Activated T-cell treated with anti-CD3 and anti-CD28 coated beads for 1 hour (primary cell): ENCODE data around the gene LNX1.
"Not testable (repeated sequence)": the region's sequence is repeated elsewhere in the genome, so short reads cannot be mapped to it uniquely, and the experiment has no call there.

Source experiments
- DNase-seq: peaks from one replicate; pipeline ENCODE4 v3.0.0-alpha.2; 2020; ENCODE audit warnings: low read depth

Gene LNX1

DNA sequence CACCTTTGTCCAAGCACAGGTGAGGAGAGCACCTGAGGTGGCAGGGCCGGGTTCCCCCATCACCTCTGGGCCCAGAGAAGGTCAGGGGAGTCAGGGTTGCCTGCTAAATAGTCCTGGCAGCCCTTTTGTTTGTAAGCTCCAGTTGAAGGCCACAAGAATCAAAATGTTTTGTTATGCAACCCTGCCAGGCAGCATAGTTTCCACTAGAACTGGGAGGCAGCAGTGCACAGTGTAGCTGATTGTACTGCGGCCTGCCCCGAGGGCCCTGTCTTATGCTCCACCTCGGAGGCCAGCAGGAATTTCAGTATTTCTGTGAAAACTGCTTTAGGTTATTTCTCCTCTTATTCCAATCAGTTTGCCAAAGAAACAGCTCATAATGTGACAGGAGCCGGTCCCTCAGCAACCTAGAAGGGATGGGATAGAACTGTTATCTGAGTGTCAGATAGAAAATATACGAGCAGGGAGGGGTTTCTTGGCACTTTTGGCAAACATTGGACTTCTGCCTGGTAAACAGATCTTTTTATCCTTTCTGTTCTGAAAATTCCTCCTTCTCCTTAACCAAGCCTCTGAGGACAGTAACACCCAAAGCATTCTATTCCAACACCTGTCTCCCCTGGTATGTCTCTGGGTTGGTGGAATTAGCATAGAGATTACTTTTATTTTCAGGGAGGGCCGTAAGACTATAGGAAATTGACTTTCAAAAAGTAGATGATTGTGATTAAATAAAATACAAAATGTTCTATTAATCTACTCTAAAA is 93.6 kb downstream of the LNX1 start:
- DNase-seq: no peak

DNA sequence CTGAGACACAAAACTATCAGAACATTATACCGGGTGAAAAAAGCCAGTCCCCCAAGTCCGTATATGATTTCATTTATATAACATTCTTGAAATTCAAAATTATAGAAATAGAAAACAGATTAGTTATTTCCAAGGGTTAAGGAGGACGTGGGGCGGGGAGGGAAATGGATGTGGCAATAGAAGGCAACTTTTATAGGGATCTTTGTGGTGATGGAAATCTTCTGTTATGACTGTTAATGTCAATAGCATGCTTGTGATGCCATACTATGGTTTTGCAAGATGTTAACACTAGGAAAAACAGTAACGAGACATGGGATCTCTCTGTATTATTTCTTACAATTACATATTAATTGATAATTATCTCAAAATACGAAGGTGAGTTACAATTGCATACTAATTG is 96.4 kb downstream of the LNX1 start:
- DNase-seq: no peak

DNA sequence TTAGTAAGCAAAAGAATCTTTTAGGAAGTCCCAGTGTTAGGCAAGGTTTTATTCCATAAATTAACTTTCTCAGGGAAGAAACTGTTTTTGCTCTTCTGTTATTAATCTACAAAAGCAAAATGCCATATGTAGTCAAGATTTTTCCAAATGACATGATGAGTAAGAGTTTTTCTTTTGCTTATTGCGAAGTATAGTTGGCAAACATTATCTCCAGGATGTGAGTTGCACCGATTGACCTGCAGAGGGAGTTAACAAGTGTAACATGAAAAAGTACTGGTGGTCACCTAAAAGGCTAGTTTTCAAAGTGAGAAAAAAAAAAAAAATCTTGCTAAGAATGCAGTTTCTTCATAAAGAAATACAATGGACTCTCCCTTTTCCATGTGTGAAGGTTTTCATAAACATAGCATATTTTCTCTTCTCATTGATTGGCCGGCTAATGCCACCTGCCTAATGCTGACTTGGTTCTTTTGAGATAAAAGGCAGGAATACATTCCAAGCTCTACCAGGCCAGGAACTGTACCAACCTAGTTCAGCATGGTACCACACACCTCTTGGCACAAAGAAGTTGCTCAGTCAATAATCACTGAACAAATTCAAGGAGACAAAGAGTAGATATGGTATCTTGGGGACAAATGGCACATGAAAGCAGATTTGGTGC is 100.2 kb downstream of the LNX1 start:
- DNase-seq: no peak

DNA sequence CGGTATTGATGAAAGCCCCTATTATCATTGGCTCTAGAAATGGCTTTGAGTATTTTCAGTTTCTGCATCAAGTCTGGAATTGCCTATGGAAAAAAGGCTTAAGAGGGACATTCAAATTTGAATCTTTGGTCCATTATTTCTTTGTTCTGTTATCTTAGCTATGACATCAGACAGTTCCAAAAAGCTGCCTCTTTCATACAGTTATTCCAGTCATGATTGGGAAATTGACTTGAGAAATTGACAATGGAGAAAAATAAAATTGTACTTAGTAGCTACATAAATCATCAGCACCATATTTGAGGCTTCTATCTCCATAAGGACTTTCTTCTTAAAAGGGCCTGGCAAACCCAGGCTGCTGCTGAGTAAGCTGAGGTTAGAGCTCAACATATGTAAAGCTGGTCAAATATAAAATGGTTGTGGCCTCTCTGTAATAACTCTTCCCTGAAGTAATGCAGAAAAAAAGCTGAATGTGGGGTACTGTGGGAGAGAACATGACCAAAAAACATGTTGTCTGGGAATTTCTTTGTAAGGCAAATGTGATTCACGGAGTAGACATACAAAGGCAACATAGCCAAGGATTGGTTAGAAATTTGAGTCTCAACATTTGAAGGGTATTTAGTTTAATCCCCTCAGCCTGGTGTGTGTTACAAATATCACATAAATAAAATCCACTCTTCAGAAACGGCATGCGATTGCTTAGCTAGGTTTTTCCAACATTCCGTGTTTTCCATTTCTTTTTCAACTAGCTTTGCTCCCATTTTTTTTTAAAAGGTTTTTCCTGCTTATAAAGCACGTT is 100.9 kb downstream of the LNX1 start:
- no peak for DNase-seq

DNA sequence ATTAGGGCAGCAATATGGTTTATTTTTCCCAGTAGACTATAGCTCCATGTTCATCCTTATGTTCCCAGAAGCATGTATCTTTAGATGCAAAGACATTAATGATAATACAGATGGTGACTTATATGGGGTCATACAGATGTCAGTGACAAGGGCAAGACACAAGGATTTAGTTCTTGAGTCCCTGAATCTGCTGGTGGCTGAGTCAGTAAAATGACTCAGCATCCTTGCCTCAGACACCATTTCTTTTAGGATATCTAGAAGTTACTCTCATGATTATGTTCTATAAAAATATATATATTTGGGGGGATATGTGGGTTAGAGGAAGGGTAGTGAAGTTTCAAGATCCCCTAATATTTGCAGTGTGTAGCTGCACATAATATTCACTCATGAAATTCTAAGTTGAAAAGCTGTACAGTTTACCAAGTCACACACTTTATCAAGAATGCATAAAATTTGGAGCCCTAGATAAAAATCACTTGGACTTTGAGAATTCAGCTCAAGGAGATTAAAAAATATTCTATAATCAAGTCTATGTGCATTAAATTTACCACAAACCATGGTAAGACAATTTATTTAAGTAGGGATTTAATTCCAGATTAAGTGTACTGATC is 101.9 kb downstream of the LNX1 start:
- no peak for DNase-seq

DNA sequence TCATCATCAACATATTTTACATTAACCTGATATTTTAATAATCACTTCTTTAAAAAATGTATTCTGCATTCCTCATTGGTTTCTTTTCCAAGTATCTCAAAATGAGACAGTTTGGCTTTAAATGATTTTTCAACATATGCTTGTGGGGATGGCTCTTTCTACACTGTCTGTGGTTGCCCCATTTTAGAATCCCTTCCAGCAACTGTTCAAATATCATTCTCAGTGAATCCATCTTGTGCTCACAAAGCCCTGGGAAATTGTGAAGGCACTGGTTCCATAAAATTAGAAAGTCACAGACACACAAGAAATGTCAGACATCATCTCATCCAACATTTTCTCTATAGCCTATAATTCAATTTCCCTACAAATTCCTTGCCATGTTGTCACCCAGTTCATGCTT is 103.5 kb downstream of the LNX1 start:
- no peak for DNase-seq

DNA sequence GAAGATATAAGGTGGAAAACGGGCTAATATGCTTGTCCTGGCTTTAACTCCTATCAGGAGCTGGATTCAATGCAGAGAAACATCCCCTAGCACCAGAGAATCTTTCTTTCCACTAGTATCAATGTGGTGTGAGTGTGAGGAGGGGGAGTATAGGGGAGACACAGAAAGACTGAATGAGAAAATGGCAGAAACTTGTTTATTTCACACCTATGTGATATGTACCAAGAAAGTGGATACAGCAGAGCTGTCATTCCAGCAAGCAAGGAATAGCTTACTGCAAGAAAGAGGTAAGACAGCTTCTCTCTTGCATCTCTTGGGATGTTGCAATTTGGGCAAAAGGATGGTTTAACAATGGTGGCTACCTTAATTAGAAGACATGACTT is 105.6 kb downstream of the LNX1 start:
- DNase-seq: no peak

DNA sequence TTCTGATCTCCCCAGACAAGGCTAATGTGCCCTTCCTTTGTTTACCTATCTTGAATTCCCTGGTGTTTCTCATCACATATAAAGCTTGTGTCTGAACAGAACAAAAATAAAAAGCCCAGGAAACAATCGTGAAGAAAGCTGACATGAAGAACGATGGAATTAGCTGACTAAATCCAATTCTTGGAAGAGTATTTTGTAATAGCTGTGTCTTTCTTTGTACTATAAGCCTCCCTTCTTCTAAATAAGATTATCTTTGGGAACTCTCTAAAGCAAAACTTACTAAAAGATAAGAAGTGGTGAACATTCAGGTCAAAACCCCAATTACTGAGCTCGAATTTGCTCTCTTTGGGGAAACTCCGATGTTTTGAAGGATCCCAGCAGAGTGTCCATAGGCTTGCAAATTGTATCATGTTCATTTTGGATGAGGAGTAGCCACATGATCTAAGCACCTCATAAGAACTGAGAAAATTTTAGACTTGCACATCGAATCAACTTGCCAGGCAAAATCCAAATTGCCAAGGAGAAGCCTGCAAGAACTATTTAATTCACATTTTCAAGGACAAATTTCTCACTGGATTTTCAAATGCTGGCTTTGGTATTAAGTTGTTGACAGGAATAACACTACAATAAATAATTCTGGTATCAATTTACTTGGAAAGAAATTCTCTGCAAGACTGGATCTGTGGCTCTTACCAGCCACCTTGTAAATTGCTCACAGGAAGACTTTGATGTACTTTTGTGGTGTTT is 106.2 kb downstream of the LNX1 start:
- no peak for DNase-seq

DNA sequence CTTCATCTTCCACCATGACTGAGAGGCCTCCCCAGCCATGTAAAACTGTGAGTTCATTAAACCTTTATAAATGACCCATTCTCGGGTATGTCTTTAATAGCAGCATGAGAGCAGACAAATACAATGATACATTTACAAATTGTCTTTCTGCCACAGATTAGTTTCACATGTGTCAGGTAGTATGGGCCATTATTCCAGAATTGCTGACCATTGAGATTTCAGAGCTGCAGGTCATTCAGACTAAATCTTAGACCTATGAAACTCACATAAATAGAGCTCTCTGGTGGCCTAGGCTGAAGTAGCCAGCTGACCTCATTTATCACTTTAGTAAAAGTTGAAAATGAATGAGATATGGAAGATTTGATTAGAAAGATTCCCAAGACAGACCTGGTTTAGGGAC is 108.0 kb downstream of the LNX1 start:
- no peak for DNase-seq

DNA sequence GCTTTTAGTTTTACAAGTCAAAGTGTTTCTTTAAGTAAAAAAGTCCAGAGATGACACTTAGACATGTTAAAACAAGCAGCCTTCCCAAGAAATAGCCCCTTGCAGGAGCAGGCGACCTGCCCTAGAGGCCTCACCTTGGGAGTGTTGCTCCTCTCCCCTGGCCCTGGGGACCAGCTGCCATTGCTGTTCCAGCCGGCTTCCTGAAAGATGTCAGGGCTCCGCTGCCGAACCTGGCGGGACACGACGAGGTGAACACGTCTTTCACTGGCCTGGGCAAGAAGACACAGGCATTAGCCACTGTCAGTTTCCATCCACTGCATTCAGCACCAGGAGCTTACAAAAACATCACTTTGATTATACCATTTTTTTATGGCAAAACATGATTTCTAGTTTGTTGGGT is 109.7 kb downstream of the LNX1 start:
- no peak for DNase-seq

DNA sequence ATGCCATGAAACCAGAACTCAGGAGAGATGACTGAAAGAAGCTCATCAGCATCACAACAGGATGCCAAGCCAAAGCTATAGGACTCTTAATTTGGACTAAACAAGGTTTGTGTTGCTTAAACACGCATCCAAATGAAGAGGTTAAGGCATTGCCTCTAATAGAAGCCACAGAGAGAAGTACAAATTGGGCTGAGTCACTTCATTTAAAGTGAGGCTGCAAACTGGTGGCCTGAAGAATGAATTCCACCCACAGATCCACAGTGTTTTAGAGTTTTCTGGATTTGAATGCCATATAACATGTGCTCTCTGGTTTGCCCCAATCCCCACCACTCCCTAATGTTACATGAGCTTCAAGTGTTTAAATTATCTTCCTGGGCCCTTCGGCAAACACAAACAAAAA is 110.4 kb downstream of the LNX1 start:
- no peak for DNase-seq

DNA sequence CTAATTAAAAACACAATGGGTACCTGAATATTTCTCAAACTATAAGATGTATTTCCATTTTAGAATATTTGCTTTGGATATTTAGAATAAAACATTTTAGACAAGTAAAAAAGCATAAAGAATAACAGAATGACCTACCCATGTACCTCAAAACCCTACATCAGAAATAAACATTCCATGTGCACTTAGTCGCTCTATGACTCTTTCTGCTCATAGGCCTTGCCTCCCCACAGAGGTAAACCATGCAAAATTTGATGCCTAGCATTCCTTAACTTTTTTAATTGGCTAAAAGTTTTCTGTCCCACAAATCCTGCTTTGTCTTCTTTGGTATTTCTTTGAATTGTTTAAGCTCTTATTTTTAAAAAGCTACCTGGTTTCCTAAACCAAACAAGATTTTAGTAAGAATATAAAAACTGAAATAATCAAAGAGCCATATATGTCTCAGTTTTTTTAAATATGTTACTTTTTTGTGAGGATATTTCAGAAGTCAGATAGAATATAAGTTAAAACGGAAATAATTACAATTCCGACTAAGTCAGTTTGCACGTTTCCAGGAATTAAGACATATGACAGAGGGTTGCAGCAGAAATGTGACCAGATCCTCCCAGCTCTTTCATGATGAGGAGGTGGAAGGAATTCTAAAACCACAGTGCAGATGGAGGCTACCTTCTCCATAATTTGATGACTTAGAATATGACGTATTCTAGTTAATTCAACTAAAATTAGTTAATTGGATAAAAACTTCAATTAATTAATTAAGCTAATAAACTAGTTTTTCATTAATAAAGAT is 111.4 kb downstream of the LNX1 start:
- DNase-seq: no peak

DNA sequence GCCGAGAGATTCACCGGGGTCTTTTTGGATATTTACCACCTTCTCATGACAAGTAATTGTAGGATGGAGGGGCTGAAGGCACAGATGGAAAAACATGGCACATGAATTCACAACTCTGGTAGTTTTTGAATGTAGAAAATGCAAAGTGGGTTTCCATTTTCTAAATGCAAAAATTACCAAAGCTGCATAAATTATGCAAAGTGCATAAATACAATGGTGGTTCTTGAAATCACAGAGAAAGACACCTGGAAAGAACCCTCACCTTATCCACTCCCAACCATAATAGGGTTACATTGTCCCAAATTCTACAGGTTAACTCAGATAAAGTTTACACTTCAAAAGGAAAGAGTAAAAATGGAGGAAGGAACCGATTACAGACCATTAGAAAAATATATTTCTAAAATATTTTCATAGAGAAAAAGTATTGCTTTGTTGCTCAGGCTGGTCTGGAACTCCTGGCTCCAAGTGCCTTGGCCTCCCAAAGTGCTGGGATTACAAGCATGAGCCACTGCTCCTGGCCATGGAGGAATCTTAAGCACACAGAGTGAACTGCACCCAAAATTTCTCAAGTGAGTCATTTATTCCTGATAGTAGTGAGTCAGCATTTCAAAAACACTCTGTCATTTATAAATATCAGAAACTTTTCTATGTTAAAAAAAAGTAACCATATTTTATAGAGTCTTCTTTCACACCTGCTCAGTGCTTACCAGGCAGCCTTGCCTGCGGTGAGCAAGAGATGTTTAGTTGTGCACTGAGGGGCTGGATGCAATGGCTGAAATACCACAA is 112.4 kb downstream of the LNX1 start:
- DNase-seq: no peak

DNA sequence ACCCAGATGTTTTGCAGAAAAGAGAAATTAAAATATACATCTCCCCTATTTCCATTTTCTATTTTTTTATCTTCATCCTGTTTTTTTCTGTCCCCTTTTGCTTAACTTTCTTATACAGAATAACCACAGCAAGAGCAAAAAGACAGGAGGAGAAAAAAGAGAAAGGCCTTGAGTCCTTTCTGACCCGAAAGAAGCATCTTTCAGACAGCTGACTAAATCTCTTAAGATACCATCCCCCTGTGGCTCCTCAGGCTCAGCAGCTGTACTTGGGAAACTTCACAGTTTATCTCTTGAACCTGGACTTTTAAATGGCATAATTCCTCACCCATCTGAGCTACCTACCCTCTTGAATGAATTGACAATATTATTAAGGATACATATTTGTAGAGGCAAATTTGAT is 113.7 kb downstream of the LNX1 start:
- no peak for DNase-seq

DNA sequence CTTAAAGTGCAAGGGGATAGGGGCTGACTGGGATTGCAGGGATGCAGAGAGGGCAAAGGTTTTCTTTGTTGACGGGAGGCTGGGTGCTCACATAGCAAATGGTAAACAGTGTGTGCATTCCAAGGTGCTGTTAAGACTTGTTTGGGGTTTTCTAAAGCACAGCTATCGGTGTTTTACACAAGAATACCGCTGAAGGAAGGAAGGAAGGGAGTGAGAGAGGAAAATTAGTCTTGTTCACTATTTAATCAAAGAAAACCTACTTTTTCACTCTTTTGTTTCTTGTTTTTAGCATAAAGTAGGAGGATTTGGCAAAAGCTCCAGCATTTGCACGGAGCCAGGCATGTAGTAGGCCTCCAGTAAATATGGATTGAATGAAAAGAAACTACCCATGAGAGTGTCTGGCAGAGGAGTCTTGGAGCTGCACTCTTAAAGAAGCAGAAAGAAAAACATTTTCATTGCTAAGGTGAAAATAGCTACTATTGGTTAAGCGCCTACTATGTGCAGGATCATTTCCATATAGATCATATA is 114.2 kb downstream of the LNX1 start:
- DNase-seq: no peak

DNA sequence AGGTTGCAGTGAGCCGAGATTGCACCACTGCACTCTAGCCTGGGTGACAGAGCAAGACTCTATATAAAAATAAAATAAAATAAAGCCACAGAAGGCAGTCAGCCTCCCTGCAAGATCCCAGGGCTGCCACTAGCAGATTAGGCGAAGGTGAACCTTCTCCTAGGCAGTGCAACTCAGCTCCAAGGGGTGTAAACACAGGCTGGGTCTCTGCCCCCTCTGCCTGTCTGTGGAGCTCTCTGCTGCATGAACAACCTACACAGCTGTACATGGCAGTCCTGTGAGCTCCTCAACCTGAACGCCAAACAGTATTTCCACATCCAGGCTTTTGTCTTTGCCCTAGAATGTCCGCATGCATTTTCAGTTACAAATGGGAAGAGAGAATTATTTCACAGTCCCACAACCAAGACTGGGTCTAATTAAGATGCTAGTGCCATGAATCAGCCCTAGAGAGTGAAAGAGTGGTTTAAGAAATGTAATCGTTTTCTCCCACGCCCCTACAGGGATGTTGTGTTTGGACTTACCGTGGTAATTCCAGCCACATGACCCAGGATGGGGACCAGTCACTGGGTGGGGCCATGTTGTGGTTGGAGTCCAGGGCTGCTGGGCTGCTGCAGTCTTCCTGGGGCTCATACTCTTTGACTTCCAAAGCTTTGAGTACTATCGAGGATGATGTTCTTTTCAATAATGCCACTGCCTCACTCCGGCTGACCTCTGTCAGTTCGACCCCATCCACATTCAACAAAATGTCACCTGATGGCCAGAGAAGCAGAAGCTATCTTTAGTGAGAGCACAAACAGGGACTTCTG is 114.9 kb downstream of the LNX1 start:
- no peak for DNase-seq

DNA sequence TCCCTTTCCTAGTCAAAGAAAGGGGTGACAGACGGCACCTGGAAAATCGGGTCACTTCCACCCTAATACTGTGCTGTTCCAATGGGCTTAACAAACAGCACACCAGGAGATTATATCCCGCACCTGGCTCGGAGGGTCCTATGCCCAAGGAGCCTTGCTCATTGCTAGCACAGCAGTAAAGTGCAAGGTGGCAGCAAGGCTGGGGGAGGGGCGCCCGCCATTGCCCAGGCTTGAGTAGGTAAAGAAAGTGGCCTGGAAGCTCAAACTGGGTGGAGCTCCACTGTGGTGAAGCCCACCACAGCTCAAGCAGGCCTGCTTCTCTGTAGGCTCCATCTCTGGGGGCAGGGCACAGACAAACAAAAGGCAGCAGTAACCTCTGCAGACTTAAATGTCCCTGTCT is 124.7 kb downstream of the LNX1 start:
- not testable (repeated sequence) for DNase-seq

DNA sequence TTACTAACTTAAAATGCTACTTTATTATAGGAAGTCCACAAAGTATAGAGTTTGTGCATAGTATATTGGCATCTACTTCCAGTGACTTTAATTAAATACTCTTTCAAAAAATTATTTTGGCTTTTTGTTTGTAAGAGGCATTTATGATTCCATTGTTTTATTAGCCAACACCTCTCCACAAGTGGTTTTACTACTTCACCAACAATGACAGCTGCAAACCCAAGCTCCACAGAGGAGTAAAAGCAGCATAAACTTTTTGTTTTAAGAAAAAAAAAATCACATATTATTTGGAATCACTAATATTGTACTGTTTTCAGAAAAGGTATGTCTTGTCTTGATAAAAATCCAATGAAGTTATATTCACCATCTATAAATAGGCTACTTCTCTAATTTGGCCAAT is 125.4 kb downstream of the LNX1 start:
- no peak for DNase-seq

DNA sequence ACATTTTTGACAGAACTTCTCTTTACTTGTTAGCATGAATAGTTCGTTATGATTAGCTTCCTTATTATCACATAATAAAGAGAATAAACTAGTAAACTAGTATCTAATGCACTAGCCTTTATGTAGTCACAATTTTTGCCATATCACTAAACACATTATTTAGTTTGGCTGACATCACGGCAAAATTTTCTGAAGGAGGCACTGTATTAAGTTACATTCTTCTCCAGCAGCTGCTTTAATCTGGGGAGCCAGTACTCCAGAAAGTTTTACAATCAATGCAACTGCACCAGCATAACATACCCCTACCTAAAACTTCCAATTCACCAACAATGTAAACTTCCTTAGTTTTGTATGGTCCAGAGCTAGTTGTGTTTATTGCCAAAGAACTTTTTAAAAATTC is 126.0 kb downstream of the LNX1 start:
- no peak for DNase-seq
